GM12878 (cell line): ENCODE results near the gene TERB1. TPM values are rescaled to one million over a fixed set of nuclear protein-coding genes. Genes with fewer than 3 reads are reported as not detected.

ENCODE experiments used
- ATAC-seq: fragments of 200-7000 bp; cut with Tn5 transposase; 3 replicates; pipeline ENCODE4 v1.9.1; 2020; ENCODE audit warnings: mild to moderate bottlenecking, moderate library complexity
- BruUV-seq: library from RNA; stranded (reverse); fragments of 400-500 nt; replicated peaks from 2 replicates; lab custom pipeline; 2021; lab: Mats Ljungman, UMichigan
- CTCF ChIA-PET: fragments of 300-600 bp; sonication (Branson Sonifier 250); formaldehyde crosslinking; extraction: SDS; loops from one replicate; lab custom pipeline; 2021; ENCODE audit warnings: inconsistent platforms; lab: Yijun Ruan, JAX
- POLR2A ChIA-PET: fragments of 350-600 bp; formaldehyde crosslinking; extraction: SDS; loops from one replicate; lab custom pipeline; 2021; ENCODE audit warnings: inconsistent platforms; lab: Charles Lee
- RAD21 ChIA-PET: fragments of 300-600 bp; sonication (Branson Sonifier 250); formaldehyde crosslinking; loops from one replicate; lab custom pipeline; 2023; ENCODE audit warnings: antibody characterized with exemption; ENCODE audit not compliant: unreplicated experiment; lab: Charles Lee
- SMC1A ChIA-PET: fragments of 300-600 bp; sonication (Branson Sonifier 250); formaldehyde crosslinking; loops from one replicate; lab custom pipeline; 2023; ENCODE audit not compliant: unreplicated experiment, uncharacterized antibody; lab: Charles Lee
- DNase-seq: peaks from one replicate; pipeline ENCODE4 v3.0.0-alpha.2; 2011; ENCODE audit warnings: low read depth, low spot score
- FAIRE-seq: peaks from 3 replicates; lab custom pipeline; 2011; peaks lifted over from hg19 to GRCh38; lab: Jason Lieb, UNC
- H2AFZ ChIP-seq: 2 replicates; pipeline ENCODE4 v1.6.0; 2011; ENCODE audit warnings: low read depth, low read length, control low read depth; ENCODE audit not compliant: control insufficient read depth
- H3K27ac ChIP-seq: 2 replicates; pipeline ENCODE4 v1.5.1; 2011; ENCODE audit warnings: control low read depth; ENCODE audit not compliant: control insufficient read depth, insufficient read depth
- H3K27me3 ChIP-seq, 2 experiments: replicated peaks in 1 of 2; 2 replicates each; pipeline versions ENCODE4 v1.6.0 to v1.6.1; 2011; ENCODE audit warnings: low read length in 1 of 2; ENCODE audit not compliant: control insufficient read depth in 2 of 2, insufficient read depth in 2 of 2
- H3K36me3 ChIP-seq, 2 experiments: 2 replicates each; pipeline ENCODE4 v1.5.1; 2011; ENCODE audit warnings: low read length in 1 of 2; ENCODE audit not compliant: control insufficient read depth in 2 of 2, insufficient read depth in 2 of 2
- H3K4me1 ChIP-seq: 2 replicates; pipeline ENCODE4 v1.6.1; 2011; ENCODE audit warnings: mild to moderate bottlenecking, low read length, moderate library complexity, mixed read lengths; ENCODE audit not compliant: control insufficient read depth, insufficient read depth
- H3K4me2 ChIP-seq: 2 replicates; pipeline ENCODE4 v1.6.0; 2011; ENCODE audit warnings: control low read depth; ENCODE audit not compliant: control insufficient read depth, insufficient read depth
- H3K4me3 ChIP-seq: fragments of 200-600 bp; sonication (generic); 2 replicates; pipeline ENCODE4 v1.5.1; 2016
- H3K79me2 ChIP-seq: 2 replicates; pipeline ENCODE4 v1.6.0; 2011; ENCODE audit warnings: low read length; ENCODE audit not compliant: control insufficient read depth, insufficient read depth
- H3K9ac ChIP-seq: 2 replicates; pipeline ENCODE4 v1.8.0; 2011; ENCODE audit warnings: low read length, control low read depth, mixed read lengths; ENCODE audit not compliant: control insufficient read depth, insufficient read depth
- H3K9me3 ChIP-seq: replicated peaks from 3 replicates; pipeline ENCODE4 v1.5.1; 2011; ENCODE audit warnings: mild to moderate bottlenecking, low read length; ENCODE audit not compliant: control insufficient read depth, insufficient read depth
- H4K20me1 ChIP-seq: 2 replicates; pipeline ENCODE4 v1.6.0; 2011; ENCODE audit not compliant: control insufficient read depth, insufficient read depth
- CHD1 ChIP-seq: IDR thresholded peaks from 2 replicates; pipeline ENCODE4 v1.6.1; 2012; ENCODE audit warnings: low read depth, low read length, improper control_type of control experiment
- GABPA ChIP-seq: IDR thresholded peaks from 2 replicates; pipeline ENCODE4 v1.6.1; 2014; ENCODE audit warnings: antibody characterized with exemption, low read depth, mild to moderate bottlenecking, inconsistent platforms
- IKZF2 ChIP-seq, 2 experiments: fragments of 450-650 bp; IDR thresholded peaks; 2 replicates each; pipeline ENCODE4 v1.6.1; 2017; ENCODE audit warnings: mild to moderate bottlenecking in 2 of 2, moderate library complexity in 2 of 2
- IRF4 ChIP-seq: IDR thresholded peaks from 2 replicates; pipeline ENCODE4 v1.6.1; 2011; ENCODE audit warnings: low read depth, low read length
- KAT2A ChIP-seq: conservative IDR thresholded peaks from 2 replicates; pipeline ENCODE4 v1.6.1; 2011; ENCODE audit warnings: low read depth, low read length; ENCODE audit not compliant: control insufficient read depth
- NRF1 ChIP-seq: conservative IDR thresholded peaks from 2 replicates; pipeline ENCODE4 v1.6.1; 2011; ENCODE audit warnings: mild to moderate bottlenecking, low read depth, low read length, improper control_type of control experiment
- POU2F2 ChIP-seq: IDR thresholded peaks from 3 replicates; pipeline ENCODE4 v1.6.1; 2011; ENCODE audit warnings: low read depth, mild to moderate bottlenecking, low read length, borderline replicate concordance
- RAD21 ChIP-seq: IDR thresholded peaks from 2 replicates; pipeline ENCODE4 v1.6.1; 2011; ENCODE audit warnings: mild to moderate bottlenecking, low read depth, low read length, moderate library complexity; ENCODE audit not compliant: insufficient read depth
- RAD51 ChIP-seq: fragments of 450-650 bp; IDR thresholded peaks from 2 replicates; pipeline ENCODE4 v1.6.1; 2016; ENCODE audit warnings: moderate library complexity, mild to moderate bottlenecking, inconsistent platforms
- SMAD1 ChIP-seq: fragments of 450-650 bp; IDR thresholded peaks from 2 replicates; pipeline ENCODE4 v1.6.1; 2018; ENCODE audit warnings: mild to moderate bottlenecking, low read depth; ENCODE audit not compliant: partially characterized antibody
- SMAD5 ChIP-seq: IDR thresholded peaks from 2 replicates; pipeline ENCODE4 v1.6.1; 2016; ENCODE audit warnings: antibody characterized with exemption, low read depth
- STAT1 ChIP-seq: fragments of 450-650 bp; conservative IDR thresholded peaks from 2 replicates; pipeline ENCODE4 v1.6.1; 2014; ENCODE audit warnings: antibody characterized with exemption, mild to moderate bottlenecking
- TCF7 ChIP-seq: IDR thresholded peaks from 2 replicates; pipeline ENCODE4 v1.6.1; 2014; ENCODE audit warnings: antibody characterized with exemption, borderline replicate concordance
- WGBS: methylation state at CpG from one replicate; pipeline ENCODE4 v1.1.6; 2016; ENCODE audit warnings: low lambda C conversion rate; ENCODE audit not compliant: insufficient replicate concordance, insufficient coverage; ENCODE audit errors: missing lambda C conversion rate; 5-methylcytosine and 5-hydroxymethylcytosine counted together
- in situ Hi-C: fragments of 300-500 bp; cut with MboI; formaldehyde crosslinking; loops from 9 replicates; pipeline ENCODE4 v1.14.3; 2018; ENCODE audit warnings: mixed read lengths
- intact Hi-C: fragments of 100-400 bp; cut with micrococcal nuclease; formaldehyde crosslinking; loops from one replicate; pipeline ENCODE4 v1.14.2; 2022; ENCODE audit not compliant: unreplicated experiment
- polyA plus RNA-seq, 11 experiments: library from polyadenylated mRNA; depleted of rRNA in 4 of 11; unstranded in 6 of 11; stranded (reverse) in 5 of 11; fragments of >200 nt; fragmentation: Nextera tagmentation in 4 of 11; fragmentation: Illumina TruSeq in 1 of 11; extraction: Ambion mirVana in 4 of 11; extraction: Trizol in 1 of 11; gene quantifications; 1 replicate in 1 of 11; 2 replicates in 10 of 11; pipeline versions ENCODE4 v1.2.1 to v1.2.3, GENCODE V29; 2011 to 2016; ENCODE audit warnings: inconsistent platforms in 2 of 11, missing spikeins in 2 of 11, low read depth in 1 of 11
- total RNA-seq, 4 experiments: library from RNA; depleted of rRNA in 3 of 4; stranded (reverse); fragments of >200 nt in 3 of 4; fragmentation: Illumina TruSeq in 1 of 4; extraction: Trizol in 1 of 4; gene quantifications; 2 replicates each; pipeline versions ENCODE4 v1.2.1 to v1.2.3, GENCODE V29; 2013 to 2021

TERB1 gene
- total and polyA plus RNA-seq, 10 of the 15 experiments (the other 5 are each of a cell fraction or from before 2014, with no cell fraction given): 0.03 to 0.10 (median 0.06) TPM; not detected in 7

GRCh38 chr16:66776457-66776856 lies 24.9 kb downstream of the TERB1 start:
- FAIRE-seq: no peak
- ATAC-seq: no peak
- H3K27me3 ChIP-seq: no peaks in the 10 kb centered on the region
- H3K79me2 ChIP-seq: no peaks in the 10 kb centered on the region
- H3K27ac ChIP-seq: no peak overlapping the region
- no peak overlapping the region for H3K9ac ChIP-seq
- no TSS peak for BruUV-seq
- DNase-seq: no peak
- no peaks in the 10 kb centered on the region for H3K4me1 ChIP-seq
- POLR2A ChIA-PET: no interaction called here
- H3K9me3 ChIP-seq: no peaks in the 10 kb centered on the region
- CTCF ChIA-PET: no interaction called here
- H2AFZ ChIP-seq: no peak overlapping the region
- intact Hi-C loops: no loop called here
- H4K20me1 ChIP-seq: no peaks in the 10 kb centered on the region
- SMC1A ChIA-PET: no interaction called here
- H3K4me2 ChIP-seq: no peak overlapping the region
- no peak for TF ChIP-seq RAD51
- TF ChIP-seq TCF7: no peak
- TF ChIP-seq, all 136 proteins: peak for 0
- in situ Hi-C loops: no loop called here
- Histone ChIP-seq H3K36me3 (no peaks in the 10 kb centered on the region), H3K4me3 (no peak overlapping the region)
- RAD21 ChIA-PET: no interaction called here

- FAIRE-seq (no peak), DNase-seq (no peak), ATAC-seq (no peak)
- no peak overlapping the region for H3K9ac ChIP-seq
- ChIA-PET RAD21 (no interaction called here), SMC1A (interaction anchor here (1.8 kb wide), 1 partner anchor 9 kb away, joined by 7 read pairs; no protein-coding TSS in a partner anchor), POLR2A (interaction anchor here (0.6 kb wide), 1 partner anchor 14 kb away, joined by 6 read pairs; no protein-coding TSS in a partner anchor), CTCF (interaction anchor here (1.0 kb wide), 1 partner anchor 24 kb away, joined by 3 read pairs; the partner anchor contains the start of gene DYNC1LI2)
- intact Hi-C loops (no loop called here), in situ Hi-C loops (no loop called here)
- no peaks in the 10 kb centered on the region for H3K79me2 ChIP-seq
- BruUV-seq: no TSS peak
- no peak for TF ChIP-seq POU2F2
- TF ChIP-seq IRF4: no peak
- no peak for TF ChIP-seq NRF1
- TF ChIP-seq RAD21: no peak
- TF ChIP-seq GABPA: no peak
- no peak for TF ChIP-seq IKZF2 (IDR thresholded peaks at IDR 0.05)
- TF ChIP-seq TCF7: no peak
- TF ChIP-seq STAT1: no peak
- no peak for TF ChIP-seq SMAD5
- no peak for TF ChIP-seq KAT2A
- no peak for TF ChIP-seq CHD1
- no peak for TF ChIP-seq SMAD1
- no peaks in the 10 kb centered on the region for H3K36me3 ChIP-seq
- H3K27me3 ChIP-seq: no peaks in the 10 kb centered on the region
- no peak overlapping the region for H3K4me2 ChIP-seq
- H2AFZ ChIP-seq: no peak overlapping the region
- H3K4me1 ChIP-seq: no peaks in the 10 kb centered on the region
- no peak overlapping the region for H3K27ac ChIP-seq
- no peaks in the 10 kb centered on the region for H3K9me3 ChIP-seq
- H4K20me1 ChIP-seq: no peaks in the 10 kb centered on the region
- WGBS: 53% methylated on average over 2 of the region's 2 CpGs
- no peak overlapping the region for H3K4me3 ChIP-seq
These were observed 26.4 kb downstream of the TERB1 start for GRCh38 chr16:66774981-66775380.
